ENCODE data around the gene ATP4A.

ATP4A gene

GRCh38 chr19:35608251-35608650 is 44.8 kb upstream of the ATP4A start:
- TF ChIP-seq RAD21 (IDR thresholded peaks at IDR 0.05; ENCODE audit: low read depth) (no peak), NFIC (IDR thresholded peaks at IDR 0.05) (no peak), CREB1 (IDR thresholded peaks at IDR 0.05; ENCODE audit: low read depth) (no peak), YY1 (IDR thresholded peaks at IDR 0.05; ENCODE audit: low read depth) (0 out of 2 replicates have a peak, but pooled peaks have one; percentile 36), USF1 (IDR thresholded peaks at IDR 0.05) (no peak), TAF1 (IDR thresholded peaks at IDR 0.05; ENCODE audit: low read depth) (no peak), TCF12 (IDR thresholded peaks at IDR 0.05; ENCODE audit: low read depth) (no peak), FOXM1 (IDR thresholded peaks at IDR 0.05; ENCODE audit: borderline replicate concordance, low read depth) (no peak)

GRCh38 chr19:35607661-35608060 is 44.2 kb upstream of the ATP4A start:
- no peak for TF ChIP-seq TEAD4 (IDR thresholded peaks at IDR 0.05)
- no peak for TF ChIP-seq EP300 (IDR thresholded peaks at IDR 0.05; ENCODE audit: borderline replicate concordance)
- no peak for TF ChIP-seq NFIC (IDR thresholded peaks at IDR 0.05)
- no peak for TF ChIP-seq TCF12 (IDR thresholded peaks at IDR 0.05; ENCODE audit: low read depth)
- TF ChIP-seq REST (IDR thresholded peaks at IDR 0.05; ENCODE audit: low read depth): no peak
- no peak for TF ChIP-seq EGR1 (IDR thresholded peaks at IDR 0.05)
- TF ChIP-seq RAD21 (IDR thresholded peaks at IDR 0.05; ENCODE audit: low read depth): no peak
- no peak for TF ChIP-seq ZBTB7A (IDR thresholded peaks at IDR 0.05; ENCODE audit: low read depth)
- TF ChIP-seq USF1 (IDR thresholded peaks at IDR 0.05): no peak
- no peak for TF ChIP-seq CREB1 (IDR thresholded peaks at IDR 0.05; ENCODE audit: low read depth)
- no peak for TF ChIP-seq FOXM1 (IDR thresholded peaks at IDR 0.05; ENCODE audit: borderline replicate concordance, low read depth)
- no peak for TF ChIP-seq CEBPB (IDR thresholded peaks at IDR 0.05)

GRCh38 chr19:35601971-35602370 is 38.5 kb upstream of the ATP4A start:
- TF ChIP-seq CEBPB (IDR thresholded peaks at IDR 0.05): no peak
- TF ChIP-seq CREB1 (IDR thresholded peaks at IDR 0.05; ENCODE audit: low read depth): no peak
- TF ChIP-seq EP300 (IDR thresholded peaks at IDR 0.05; ENCODE audit: borderline replicate concordance): peak; percentile 70; the same call in 1 of the 2 replicates
- TF ChIP-seq ZBTB7A (IDR thresholded peaks at IDR 0.05; ENCODE audit: low read depth): no peak
- TF ChIP-seq TEAD4 (IDR thresholded peaks at IDR 0.05): peak; percentile 53
- peak; percentile 82 for TF ChIP-seq TCF12 (IDR thresholded peaks at IDR 0.05; ENCODE audit: low read depth)
- no peak for TF ChIP-seq MAX (IDR thresholded peaks at IDR 0.05)
- TF ChIP-seq USF1 (IDR thresholded peaks at IDR 0.05): no peak
- TF ChIP-seq EGR1 (IDR thresholded peaks at IDR 0.05): no peak
- TF ChIP-seq YY1 (IDR thresholded peaks at IDR 0.05; ENCODE audit: low read depth): no peak
- no peak for TF ChIP-seq TAF1 (IDR thresholded peaks at IDR 0.05; ENCODE audit: low read depth)
- peak; percentile 83 for TF ChIP-seq NFIC (IDR thresholded peaks at IDR 0.05)
- no peak for TF ChIP-seq FOXM1 (IDR thresholded peaks at IDR 0.05; ENCODE audit: borderline replicate concordance, low read depth)
- TF ChIP-seq RAD21 (IDR thresholded peaks at IDR 0.05; ENCODE audit: low read depth): peak; percentile 40; the same call in 1 of the 2 replicates
- TF ChIP-seq REST (IDR thresholded peaks at IDR 0.05; ENCODE audit: low read depth): no peak

GRCh38 chr19:35596366-35596999 is 33.0 kb upstream of the ATP4A start:
- TF ChIP-seq TAF1 (IDR thresholded peaks at IDR 0.05; ENCODE audit: low read depth) (no peak), RAD21 (IDR thresholded peaks at IDR 0.05; ENCODE audit: low read depth) (no peak), NFIC (IDR thresholded peaks at IDR 0.05) (no peak), TEAD4 (IDR thresholded peaks at IDR 0.05) (no peak)

- TF ChIP-seq REST (IDR thresholded peaks at IDR 0.05; ENCODE audit: low read depth) (no peak), EP300 (IDR thresholded peaks at IDR 0.05; ENCODE audit: borderline replicate concordance) (no peak)
These were observed 32.5 kb upstream of the ATP4A start for GRCh38 chr19:35595928-35596327.

All from Ishikawa (cell line).